ENCODE measurements around the gene BDNF.

DNA sequence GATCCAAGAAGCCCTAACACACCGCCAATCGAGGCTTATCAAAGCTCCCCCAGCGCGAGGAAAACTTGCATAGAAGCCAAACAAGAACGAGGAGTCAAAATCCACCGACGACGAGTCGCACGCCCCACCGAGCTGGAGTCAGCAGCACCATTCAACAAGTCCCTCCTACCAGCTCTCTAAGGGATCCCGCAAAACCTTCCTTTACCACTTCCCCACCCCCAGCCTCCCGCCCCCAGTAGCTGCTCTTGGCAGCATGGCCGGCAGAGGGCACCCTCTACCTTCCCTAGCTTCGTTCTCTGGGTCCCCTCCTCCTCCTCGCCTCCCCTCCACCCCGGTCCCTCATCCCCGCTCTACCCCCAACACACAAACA is 1.4 kb downstream of the BDNF start:
- 0 out of 2 replicates have a peak, but pooled peaks have one; percentile 36 for TF ChIP-seq POLR2AphosphoS5 (IDR thresholded peaks at IDR 0.05; ENCODE audit: low read depth)
- TF ChIP-seq, protein P1, sequence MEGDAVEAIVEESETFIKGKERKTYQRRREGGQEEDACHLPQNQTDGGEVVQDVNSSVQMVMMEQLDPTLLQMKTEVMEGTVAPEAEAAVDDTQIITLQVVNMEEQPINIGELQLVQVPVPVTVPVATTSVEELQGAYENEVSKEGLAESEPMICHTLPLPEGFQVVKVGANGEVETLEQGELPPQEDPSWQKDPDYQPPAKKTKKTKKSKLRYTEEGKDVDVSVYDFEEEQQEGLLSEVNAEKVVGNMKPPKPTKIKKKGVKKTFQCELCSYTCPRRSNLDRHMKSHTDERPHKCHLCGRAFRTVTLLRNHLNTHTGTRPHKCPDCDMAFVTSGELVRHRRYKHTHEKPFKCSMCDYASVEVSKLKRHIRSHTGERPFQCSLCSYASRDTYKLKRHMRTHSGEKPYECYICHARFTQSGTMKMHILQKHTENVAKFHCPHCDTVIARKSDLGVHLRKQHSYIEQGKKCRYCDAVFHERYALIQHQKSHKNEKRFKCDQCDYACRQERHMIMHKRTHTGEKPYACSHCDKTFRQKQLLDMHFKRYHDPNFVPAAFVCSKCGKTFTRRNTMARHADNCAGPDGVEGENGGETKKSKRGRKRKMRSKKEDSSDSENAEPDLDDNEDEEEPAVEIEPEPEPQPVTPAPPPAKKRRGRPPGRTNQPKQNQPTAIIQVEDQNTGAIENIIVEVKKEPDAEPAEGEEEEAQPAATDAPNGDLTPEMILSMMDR (conservative IDR thresholded peaks at IDR 0.05; ENCODE audit: low read depth in 2 of 2), result peak; percentile 66 to 92
- TF ChIP-seq CREB1 (CRISPR knock-in tag; IDR thresholded peaks at IDR 0.05; ENCODE audit: low read depth), result no peak
- TF ChIP-seq EZH2 (IDR thresholded peaks at IDR 0.05; ENCODE audit: low read depth, unreplicated experiment), result no peak
- TF ChIP-seq, protein P2, sequence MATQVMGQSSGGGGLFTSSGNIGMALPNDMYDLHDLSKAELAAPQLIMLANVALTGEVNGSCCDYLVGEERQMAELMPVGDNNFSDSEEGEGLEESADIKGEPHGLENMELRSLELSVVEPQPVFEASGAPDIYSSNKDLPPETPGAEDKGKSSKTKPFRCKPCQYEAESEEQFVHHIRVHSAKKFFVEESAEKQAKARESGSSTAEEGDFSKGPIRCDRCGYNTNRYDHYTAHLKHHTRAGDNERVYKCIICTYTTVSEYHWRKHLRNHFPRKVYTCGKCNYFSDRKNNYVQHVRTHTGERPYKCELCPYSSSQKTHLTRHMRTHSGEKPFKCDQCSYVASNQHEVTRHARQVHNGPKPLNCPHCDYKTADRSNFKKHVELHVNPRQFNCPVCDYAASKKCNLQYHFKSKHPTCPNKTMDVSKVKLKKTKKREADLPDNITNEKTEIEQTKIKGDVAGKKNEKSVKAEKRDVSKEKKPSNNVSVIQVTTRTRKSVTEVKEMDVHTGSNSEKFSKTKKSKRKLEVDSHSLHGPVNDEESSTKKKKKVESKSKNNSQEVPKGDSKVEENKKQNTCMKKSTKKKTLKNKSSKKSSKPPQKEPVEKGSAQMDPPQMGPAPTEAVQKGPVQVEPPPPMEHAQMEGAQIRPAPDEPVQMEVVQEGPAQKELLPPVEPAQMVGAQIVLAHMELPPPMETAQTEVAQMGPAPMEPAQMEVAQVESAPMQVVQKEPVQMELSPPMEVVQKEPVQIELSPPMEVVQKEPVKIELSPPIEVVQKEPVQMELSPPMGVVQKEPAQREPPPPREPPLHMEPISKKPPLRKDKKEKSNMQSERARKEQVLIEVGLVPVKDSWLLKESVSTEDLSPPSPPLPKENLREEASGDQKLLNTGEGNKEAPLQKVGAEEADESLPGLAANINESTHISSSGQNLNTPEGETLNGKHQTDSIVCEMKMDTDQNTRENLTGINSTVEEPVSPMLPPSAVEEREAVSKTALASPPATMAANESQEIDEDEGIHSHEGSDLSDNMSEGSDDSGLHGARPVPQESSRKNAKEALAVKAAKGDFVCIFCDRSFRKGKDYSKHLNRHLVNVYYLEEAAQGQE (IDR thresholded peaks at IDR 0.05; ENCODE audit: unreplicated experiment), result no peak
- no peak for TF ChIP-seq EZH2phosphoT487 (IDR thresholded peaks at IDR 0.05; ENCODE audit: unreplicated experiment)
- no peak for TF ChIP-seq JUNB (IDR thresholded peaks at IDR 0.05; ENCODE audit: unreplicated experiment)
- TF ChIP-seq, protein P3, sequence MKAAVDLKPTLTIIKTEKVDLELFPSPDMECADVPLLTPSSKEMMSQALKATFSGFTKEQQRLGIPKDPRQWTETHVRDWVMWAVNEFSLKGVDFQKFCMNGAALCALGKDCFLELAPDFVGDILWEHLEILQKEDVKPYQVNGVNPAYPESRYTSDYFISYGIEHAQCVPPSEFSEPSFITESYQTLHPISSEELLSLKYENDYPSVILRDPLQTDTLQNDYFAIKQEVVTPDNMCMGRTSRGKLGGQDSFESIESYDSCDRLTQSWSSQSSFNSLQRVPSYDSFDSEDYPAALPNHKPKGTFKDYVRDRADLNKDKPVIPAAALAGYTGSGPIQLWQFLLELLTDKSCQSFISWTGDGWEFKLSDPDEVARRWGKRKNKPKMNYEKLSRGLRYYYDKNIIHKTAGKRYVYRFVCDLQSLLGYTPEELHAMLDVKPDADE (IDR thresholded peaks at IDR 0.05), result no peak
- TF ChIP-seq ZNF114 (CRISPR knock-in tag; IDR thresholded peaks at IDR 0.05), result no peak
- TF ChIP-seq NANOG (IDR thresholded peaks at IDR 0.05; ENCODE audit: borderline replicate concordance), result no peak
- no peak for TF ChIP-seq STAT1 (IDR thresholded peaks at IDR 0.05; ENCODE audit: unreplicated experiment)

Data from GM23338 (cell line).